ENCODE results near the gene BRINP1.

DNA sequence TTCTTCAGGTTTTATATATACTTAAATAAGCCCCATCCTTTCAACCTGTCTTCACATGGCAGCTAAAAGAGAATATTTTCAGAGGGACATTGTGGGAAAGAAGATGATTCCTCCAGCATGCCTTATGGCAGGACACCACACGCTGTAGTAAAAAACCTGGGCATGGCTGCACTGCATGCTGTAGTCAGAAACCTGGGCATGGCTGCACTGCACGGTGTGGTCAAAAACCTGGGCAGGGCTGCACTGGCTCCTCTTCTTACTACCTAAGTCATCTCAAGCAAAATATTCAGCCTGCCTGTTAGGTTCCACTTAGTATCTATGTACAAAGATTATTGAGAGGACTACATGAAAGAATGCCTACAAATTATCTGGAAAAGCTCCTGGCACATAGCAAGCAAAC lies 153.6 kb downstream of the BRINP1 start:
- TF ChIP-seq, protein P1, sequence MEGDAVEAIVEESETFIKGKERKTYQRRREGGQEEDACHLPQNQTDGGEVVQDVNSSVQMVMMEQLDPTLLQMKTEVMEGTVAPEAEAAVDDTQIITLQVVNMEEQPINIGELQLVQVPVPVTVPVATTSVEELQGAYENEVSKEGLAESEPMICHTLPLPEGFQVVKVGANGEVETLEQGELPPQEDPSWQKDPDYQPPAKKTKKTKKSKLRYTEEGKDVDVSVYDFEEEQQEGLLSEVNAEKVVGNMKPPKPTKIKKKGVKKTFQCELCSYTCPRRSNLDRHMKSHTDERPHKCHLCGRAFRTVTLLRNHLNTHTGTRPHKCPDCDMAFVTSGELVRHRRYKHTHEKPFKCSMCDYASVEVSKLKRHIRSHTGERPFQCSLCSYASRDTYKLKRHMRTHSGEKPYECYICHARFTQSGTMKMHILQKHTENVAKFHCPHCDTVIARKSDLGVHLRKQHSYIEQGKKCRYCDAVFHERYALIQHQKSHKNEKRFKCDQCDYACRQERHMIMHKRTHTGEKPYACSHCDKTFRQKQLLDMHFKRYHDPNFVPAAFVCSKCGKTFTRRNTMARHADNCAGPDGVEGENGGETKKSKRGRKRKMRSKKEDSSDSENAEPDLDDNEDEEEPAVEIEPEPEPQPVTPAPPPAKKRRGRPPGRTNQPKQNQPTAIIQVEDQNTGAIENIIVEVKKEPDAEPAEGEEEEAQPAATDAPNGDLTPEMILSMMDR (conservative IDR thresholded peaks at IDR 0.05; ENCODE audit: low read depth, low read length), result no peak
- no peak for TF ChIP-seq EZH2 (IDR thresholded peaks at IDR 0.05; ENCODE audit: borderline replicate concordance, low read depth, low read length, poor library complexity, severe bottlenecking)
